GM12878 (cell line): ENCODE data around the gene CAMK2G. TPM values are rescaled to one million over a fixed set of nuclear protein-coding genes. Genes with fewer than 3 reads are reported as not detected.

Source experiments
- E4F1 ChIP-seq: fragments of 450-650 bp; IDR thresholded peaks from 2 replicates; pipeline ENCODE4 v1.6.1; 2018; ENCODE audit warnings: borderline replicate concordance, mild to moderate bottlenecking; ENCODE audit not compliant: partially characterized antibody
- EED ChIP-seq: sonication (generic); IDR thresholded peaks from 2 replicates; pipeline ENCODE4 v1.6.1; 2016; ENCODE audit warnings: antibody characterized with exemption, low read depth
- MXI1 ChIP-seq: fragments of 150-350 bp; IDR thresholded peaks from 2 replicates; pipeline ENCODE4 v1.6.1; 2011; ENCODE audit warnings: low read depth, mild to moderate bottlenecking, inconsistent platforms, low read length, improper control_type of control experiment
- NFYA ChIP-seq: IDR thresholded peaks from 2 replicates; pipeline ENCODE4 v1.6.1; 2011; ENCODE audit warnings: low read depth, mild to moderate bottlenecking, low read length, improper control_type of control experiment, borderline replicate concordance
- NR2F1 ChIP-seq: fragments of 450-650 bp; conservative IDR thresholded peaks from 2 replicates; pipeline ENCODE4 v1.6.1; 2017; ENCODE audit warnings: mild to moderate bottlenecking
- NRF1 ChIP-seq: conservative IDR thresholded peaks from 2 replicates; pipeline ENCODE4 v1.6.1; 2011; ENCODE audit warnings: mild to moderate bottlenecking, low read depth, low read length, improper control_type of control experiment
- ZBTB40 ChIP-seq: fragments of 450-650 bp; IDR thresholded peaks from 2 replicates; pipeline ENCODE4 v1.6.1; 2016; ENCODE audit warnings: mild to moderate bottlenecking, moderate library complexity, borderline replicate concordance
- ZNF24 ChIP-seq: fragments of 450-650 bp; IDR thresholded peaks from 2 replicates; pipeline ENCODE4 v1.6.1; 2017; ENCODE audit warnings: antibody characterized with exemption, mild to moderate bottlenecking
- polyA plus RNA-seq, 11 experiments: library from polyadenylated mRNA; depleted of rRNA in 4 of 11; unstranded in 6 of 11; stranded (reverse) in 5 of 11; fragments of >200 nt; fragmentation: Nextera tagmentation in 4 of 11; fragmentation: Illumina TruSeq in 1 of 11; extraction: Ambion mirVana in 4 of 11; extraction: Trizol in 1 of 11; gene quantifications; 1 replicate in 1 of 11; 2 replicates in 10 of 11; pipeline versions ENCODE4 v1.2.1 to v1.2.3, GENCODE V29; 2011 to 2016; ENCODE audit warnings: inconsistent platforms in 2 of 11, missing spikeins in 2 of 11, low read depth in 1 of 11
- total RNA-seq, 4 experiments: library from RNA; depleted of rRNA in 3 of 4; stranded (reverse); fragments of >200 nt in 3 of 4; fragmentation: Illumina TruSeq in 1 of 4; extraction: Trizol in 1 of 4; gene quantifications; 2 replicates each; pipeline versions ENCODE4 v1.2.1 to v1.2.3, GENCODE V29; 2013 to 2021
- TF ChIP-seq, protein P1 (sequence below): fragments of 450-650 bp; formaldehyde crosslinking; IDR thresholded peaks from 2 replicates; pipeline ENCODE4 v1.4.0; 2020; ENCODE audit warnings: mild to moderate bottlenecking, moderate library complexity
- TF ChIP-seq, protein P2 (sequence below): fragments of 450-650 bp; IDR thresholded peaks from 2 replicates; pipeline ENCODE4 v1.6.1; 2014; ENCODE audit warnings: mild to moderate bottlenecking
- TF ChIP-seq, protein P3 (sequence below): fragments of 450-650 bp; conservative IDR thresholded peaks from 2 replicates; pipeline ENCODE4 v1.6.1; 2017; ENCODE audit warnings: mild to moderate bottlenecking, moderate library complexity
- TF ChIP-seq, protein P4 (sequence below): IDR thresholded peaks from 2 replicates; pipeline ENCODE4 v1.6.1; 2012; ENCODE audit warnings: mild to moderate bottlenecking, low read depth, low read length

CAMK2G gene
- total and polyA plus RNA-seq, 10 of the 15 experiments (the other 5 are each of a cell fraction or from before 2014, with no cell fraction given): 5.5 to 24.3 (median 16.9) TPM

- TF ChIP-seq, protein P1, sequence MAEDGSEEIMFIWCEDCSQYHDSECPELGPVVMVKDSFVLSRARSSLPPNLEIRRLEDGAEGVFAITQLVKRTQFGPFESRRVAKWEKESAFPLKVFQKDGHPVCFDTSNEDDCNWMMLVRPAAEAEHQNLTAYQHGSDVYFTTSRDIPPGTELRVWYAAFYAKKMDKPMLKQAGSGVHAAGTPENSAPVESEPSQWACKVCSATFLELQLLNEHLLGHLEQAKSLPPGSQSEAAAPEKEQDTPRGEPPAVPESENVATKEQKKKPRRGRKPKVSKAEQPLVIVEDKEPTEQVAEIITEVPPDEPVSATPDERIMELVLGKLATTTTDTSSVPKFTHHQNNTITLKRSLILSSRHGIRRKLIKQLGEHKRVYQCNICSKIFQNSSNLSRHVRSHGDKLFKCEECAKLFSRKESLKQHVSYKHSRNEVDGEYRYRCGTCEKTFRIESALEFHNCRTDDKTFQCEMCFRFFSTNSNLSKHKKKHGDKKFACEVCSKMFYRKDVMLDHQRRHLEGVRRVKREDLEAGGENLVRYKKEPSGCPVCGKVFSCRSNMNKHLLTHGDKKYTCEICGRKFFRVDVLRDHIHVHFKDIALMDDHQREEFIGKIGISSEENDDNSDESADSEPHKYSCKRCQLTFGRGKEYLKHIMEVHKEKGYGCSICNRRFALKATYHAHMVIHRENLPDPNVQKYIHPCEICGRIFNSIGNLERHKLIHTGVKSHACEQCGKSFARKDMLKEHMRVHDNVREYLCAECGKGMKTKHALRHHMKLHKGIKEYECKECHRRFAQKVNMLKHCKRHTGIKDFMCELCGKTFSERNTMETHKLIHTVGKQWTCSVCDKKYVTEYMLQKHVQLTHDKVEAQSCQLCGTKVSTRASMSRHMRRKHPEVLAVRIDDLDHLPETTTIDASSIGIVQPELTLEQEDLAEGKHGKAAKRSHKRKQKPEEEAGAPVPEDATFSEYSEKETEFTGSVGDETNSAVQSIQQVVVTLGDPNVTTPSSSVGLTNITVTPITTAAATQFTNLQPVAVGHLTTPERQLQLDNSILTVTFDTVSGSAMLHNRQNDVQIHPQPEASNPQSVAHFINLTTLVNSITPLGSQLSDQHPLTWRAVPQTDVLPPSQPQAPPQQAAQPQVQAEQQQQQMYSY: no peak
- TF ChIP-seq E4F1: no peak
- no peak for TF ChIP-seq NR2F1
- TF ChIP-seq, protein P2, sequence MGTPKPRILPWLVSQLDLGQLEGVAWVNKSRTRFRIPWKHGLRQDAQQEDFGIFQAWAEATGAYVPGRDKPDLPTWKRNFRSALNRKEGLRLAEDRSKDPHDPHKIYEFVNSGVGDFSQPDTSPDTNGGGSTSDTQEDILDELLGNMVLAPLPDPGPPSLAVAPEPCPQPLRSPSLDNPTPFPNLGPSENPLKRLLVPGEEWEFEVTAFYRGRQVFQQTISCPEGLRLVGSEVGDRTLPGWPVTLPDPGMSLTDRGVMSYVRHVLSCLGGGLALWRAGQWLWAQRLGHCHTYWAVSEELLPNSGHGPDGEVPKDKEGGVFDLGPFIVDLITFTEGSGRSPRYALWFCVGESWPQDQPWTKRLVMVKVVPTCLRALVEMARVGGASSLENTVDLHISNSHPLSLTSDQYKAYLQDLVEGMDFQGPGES: no peak
- no peak for TF ChIP-seq NRF1
- peak; percentile 57; the same call in 1 of the 2 replicates for TF ChIP-seq EED
- TF ChIP-seq, protein P3, sequence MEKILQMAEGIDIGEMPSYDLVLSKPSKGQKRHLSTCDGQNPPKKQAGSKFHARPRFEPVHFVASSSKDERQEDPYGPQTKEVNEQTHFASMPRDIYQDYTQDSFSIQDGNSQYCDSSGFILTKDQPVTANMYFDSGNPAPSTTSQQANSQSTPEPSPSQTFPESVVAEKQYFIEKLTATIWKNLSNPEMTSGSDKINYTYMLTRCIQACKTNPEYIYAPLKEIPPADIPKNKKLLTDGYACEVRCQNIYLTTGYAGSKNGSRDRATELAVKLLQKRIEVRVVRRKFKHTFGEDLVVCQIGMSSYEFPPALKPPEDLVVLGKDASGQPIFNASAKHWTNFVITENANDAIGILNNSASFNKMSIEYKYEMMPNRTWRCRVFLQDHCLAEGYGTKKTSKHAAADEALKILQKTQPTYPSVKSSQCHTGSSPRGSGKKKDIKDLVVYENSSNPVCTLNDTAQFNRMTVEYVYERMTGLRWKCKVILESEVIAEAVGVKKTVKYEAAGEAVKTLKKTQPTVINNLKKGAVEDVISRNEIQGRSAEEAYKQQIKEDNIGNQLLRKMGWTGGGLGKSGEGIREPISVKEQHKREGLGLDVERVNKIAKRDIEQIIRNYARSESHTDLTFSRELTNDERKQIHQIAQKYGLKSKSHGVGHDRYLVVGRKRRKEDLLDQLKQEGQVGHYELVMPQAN: no peak
- no peak for TF ChIP-seq NFYA
- TF ChIP-seq MXI1: no peak
- TF ChIP-seq, protein P4, sequence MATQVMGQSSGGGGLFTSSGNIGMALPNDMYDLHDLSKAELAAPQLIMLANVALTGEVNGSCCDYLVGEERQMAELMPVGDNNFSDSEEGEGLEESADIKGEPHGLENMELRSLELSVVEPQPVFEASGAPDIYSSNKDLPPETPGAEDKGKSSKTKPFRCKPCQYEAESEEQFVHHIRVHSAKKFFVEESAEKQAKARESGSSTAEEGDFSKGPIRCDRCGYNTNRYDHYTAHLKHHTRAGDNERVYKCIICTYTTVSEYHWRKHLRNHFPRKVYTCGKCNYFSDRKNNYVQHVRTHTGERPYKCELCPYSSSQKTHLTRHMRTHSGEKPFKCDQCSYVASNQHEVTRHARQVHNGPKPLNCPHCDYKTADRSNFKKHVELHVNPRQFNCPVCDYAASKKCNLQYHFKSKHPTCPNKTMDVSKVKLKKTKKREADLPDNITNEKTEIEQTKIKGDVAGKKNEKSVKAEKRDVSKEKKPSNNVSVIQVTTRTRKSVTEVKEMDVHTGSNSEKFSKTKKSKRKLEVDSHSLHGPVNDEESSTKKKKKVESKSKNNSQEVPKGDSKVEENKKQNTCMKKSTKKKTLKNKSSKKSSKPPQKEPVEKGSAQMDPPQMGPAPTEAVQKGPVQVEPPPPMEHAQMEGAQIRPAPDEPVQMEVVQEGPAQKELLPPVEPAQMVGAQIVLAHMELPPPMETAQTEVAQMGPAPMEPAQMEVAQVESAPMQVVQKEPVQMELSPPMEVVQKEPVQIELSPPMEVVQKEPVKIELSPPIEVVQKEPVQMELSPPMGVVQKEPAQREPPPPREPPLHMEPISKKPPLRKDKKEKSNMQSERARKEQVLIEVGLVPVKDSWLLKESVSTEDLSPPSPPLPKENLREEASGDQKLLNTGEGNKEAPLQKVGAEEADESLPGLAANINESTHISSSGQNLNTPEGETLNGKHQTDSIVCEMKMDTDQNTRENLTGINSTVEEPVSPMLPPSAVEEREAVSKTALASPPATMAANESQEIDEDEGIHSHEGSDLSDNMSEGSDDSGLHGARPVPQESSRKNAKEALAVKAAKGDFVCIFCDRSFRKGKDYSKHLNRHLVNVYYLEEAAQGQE: no peak
- TF ChIP-seq ZNF24: no peak
- TF ChIP-seq ZBTB40: no peak
Observed at GRCh38 chr10:73889014-73889413, 14.7 kb upstream of the CAMK2G start (continued).
